Measurements from ENCODE around the gene ESPNL.
A peak's percentile ranks its signal among the peaks of the same experiment; 100 is the strongest.

Gene ESPNL

DNA sequence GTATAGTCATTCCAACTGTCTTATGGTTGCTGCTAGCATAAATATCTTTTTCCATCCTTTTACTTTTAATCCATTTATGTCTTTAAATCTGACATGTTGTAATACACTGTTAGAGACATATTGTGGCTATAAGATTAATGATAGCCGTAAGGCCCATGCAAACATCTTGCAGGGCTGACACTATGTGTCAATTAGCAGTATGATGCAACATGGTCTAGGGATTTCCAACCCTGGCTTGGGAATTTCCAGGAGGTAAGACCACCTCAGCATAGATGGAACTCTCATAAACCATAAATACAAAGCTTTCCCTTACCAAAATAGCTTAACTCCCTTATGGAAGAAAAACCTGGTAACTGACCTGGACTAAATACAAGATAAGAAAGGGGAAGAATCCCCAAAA is 22.8 kb upstream of the ESPNL start:
- H3K27ac ChIP-seq = no peak overlapping the region
- no peak for DNase-seq (ENCODE audit: low read depth, low spot score)

DNA sequence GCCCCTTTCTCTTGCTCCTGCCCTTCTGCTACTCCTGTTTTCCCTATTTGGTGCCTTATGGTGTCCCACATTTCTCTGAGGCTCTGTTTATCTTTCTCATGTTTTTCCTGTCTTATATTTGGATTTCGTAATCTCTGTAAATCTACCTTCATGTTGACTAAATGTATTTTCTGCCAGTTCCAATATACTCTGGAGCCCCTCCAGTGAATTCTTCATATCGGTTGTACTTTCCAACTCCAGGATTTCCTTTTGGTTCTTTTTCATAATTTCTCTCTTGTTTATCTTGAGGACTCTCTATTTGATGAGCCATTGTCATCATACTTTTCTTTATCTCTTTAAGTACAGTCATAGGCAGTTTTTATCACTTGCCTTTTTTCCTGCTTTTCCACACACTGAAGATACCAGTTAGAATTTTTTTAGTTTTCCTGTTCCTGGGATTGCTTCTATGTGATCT is 20.2 kb upstream of the ESPNL start:
- no peak for DNase-seq (ENCODE audit: low read depth, low spot score)
- H3K27ac ChIP-seq = no peak overlapping the region

DNA sequence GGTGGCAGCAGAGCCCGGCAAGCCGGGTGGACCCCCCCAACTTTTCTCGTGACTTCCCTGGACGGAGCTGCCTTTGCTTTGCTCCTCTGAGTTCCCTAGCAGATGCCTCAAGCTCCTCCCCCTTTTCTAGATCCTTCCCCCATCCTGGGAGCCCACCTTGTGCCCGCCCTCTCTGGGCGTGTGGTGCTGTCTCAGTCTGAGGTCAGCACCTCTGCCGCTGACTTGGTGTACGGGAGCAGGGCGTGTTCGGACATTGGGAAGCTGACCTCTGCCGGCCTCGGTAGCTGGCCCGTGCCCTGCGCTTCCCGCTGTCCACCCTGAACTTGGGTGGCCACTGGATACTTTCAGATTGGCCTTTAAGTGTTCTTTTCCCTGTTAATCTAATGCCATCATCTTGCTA is 19.6 kb upstream of the ESPNL start:
- no peak for DNase-seq (ENCODE audit: low read depth, low spot score)
- H3K27ac ChIP-seq = no peak overlapping the region

DNA sequence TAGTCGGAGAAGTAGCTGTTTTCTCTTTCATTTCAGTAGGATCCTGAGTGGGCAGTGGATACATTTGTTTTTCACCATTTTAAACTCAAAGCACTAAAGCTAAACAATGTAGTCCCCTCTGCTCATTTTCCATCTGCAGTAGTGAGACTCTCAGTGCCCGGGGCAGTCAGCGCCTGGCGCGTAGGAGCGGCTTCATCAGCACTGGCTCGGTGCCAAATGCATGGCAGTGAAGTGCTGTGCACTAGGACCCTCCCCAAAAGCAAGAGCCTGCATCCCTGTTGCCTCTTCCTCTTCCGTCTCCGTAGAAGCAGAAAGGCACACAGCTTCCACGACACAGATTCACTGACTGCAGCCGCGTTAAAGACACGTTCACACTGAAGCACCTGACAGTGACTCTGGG is 19.0 kb upstream of the ESPNL start:
- DNase-seq (ENCODE audit: low read depth, low spot score) = no peak
- H3K27ac ChIP-seq = no peak overlapping the region

DNA sequence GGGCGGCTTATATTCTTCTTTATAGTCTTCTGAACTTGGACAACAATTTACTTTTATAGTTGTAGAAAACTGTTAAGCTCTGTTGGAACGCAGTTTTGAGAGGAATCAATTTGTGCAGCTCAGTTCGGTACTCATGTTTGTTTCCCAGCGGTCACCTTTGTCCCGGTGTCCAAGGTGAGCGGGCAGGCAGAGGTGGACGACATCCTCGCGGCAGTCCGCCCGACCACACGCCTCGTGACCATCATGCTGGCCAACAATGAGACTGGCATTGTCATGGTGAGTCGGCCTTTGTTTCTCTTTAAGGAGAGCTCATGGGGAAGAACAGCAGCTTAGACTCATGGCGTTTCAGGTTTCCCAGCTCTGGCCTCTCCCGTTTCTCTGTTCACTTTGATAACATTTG is 18.6 kb upstream of the ESPNL start:
- DNase-seq (ENCODE audit: low read depth, low spot score) = no peak
- H3K27ac ChIP-seq = no peak overlapping the region

DNA sequence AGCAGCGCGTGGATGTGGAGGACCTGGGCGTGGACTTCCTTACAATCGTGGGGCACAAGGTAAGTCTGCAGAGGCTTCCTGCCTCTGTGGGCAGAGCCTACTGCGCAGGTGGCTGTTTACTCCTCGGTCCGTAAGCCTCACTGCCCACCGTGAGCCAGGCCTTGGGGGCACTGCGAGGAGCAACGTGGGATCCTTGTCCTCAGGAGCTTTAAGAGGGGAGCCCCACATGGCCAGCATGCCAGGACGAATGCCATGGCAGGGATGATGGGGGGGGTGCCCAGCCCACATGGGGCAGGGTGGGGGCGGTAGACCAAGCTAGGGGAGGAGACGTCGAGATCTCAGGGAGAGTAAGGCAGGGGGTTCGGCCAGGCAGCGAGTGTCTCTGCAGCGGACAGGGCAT is 18.0 kb upstream of the ESPNL start:
- DNase-seq (ENCODE audit: low read depth, low spot score) = no peak
- H3K27ac ChIP-seq = no peak overlapping the region

DNA sequence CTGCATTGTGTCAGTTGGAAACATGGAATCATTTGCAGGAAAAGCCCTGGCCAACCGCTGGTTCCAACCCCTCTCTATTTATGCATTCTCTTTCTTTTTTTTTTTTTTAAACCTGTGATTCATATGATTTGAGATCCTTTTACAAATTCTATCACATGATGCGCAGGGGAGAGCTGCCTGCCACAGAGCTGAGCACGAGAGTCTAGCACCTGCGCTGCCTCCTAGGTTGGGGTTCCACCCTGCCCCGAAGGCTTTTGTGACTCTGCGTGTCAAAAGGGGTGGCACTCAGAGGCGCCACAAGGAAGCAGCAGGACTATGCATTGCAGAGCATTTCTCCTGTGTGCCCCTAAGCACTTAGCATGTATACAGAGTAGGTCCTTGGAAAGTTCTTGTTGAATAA is 17.3 kb upstream of the ESPNL start:
- no peak overlapping the region for H3K27ac ChIP-seq
- no peak for DNase-seq (ENCODE audit: low read depth, low spot score)

DNA sequence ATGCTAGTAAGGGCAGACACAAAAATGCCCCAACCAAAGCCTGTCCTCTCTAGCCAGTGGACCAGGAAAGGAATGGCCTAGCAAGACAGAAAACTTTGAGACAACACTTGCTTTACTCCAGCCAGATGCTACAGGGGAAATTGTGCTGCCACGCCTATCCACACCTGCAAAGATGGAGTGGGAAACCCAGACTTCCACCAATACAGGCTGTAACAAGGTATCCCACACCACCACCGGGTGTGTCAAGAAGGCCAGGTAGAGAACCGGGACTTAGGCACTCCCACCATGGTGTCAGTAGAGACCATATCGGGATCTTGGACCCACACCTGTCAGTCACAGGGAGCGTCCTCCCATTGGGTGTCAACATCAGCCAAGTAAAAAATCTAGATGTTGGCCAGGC is 16.2 kb upstream of the ESPNL start:
- no peak for DNase-seq (ENCODE audit: low read depth, low spot score)
- no peak overlapping the region for H3K27ac ChIP-seq

DNA sequence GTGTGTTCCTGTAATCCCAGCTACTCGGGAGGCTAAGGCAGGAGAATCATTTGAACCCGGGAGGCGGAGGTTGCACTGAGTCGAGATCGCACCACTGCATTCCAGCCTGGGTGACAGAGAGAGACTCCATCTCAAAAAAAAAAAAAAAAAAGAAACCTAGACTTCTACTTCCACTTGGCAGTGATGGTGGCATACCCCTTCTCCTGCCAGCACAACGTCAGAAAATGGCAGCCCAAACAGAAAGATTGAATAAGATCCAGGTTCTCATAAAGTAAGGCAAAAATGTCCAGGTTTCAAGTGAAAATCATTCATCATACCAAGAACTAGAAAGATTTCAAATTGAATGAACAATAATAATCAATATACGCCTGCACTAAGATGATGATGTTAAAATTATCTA is 15.4 kb upstream of the ESPNL start:
- no peak for DNase-seq (ENCODE audit: low read depth, low spot score)
- H3K27ac ChIP-seq = no peak overlapping the region

DNA sequence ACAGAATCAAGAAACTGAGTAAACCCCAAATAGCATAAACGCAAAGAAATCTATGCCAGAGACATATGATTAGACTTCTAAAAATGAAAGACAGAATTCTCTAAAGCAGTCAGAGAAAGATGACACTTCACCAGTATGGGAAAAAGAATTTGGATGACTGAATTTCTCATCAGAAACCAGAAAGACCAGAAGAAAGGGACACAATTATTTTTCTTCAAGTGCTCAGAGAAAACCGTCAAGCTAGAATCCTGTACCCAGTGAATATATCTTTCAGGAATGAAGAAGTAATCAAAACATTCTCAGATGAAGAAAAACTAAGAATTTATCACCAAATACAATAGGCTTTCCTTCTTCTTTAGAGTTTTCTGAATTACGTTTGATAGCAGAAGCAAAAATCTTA is 14.2 kb upstream of the ESPNL start:
- no peak overlapping the region for H3K27ac ChIP-seq
- no peak for DNase-seq (ENCODE audit: low read depth, low spot score)

DNA sequence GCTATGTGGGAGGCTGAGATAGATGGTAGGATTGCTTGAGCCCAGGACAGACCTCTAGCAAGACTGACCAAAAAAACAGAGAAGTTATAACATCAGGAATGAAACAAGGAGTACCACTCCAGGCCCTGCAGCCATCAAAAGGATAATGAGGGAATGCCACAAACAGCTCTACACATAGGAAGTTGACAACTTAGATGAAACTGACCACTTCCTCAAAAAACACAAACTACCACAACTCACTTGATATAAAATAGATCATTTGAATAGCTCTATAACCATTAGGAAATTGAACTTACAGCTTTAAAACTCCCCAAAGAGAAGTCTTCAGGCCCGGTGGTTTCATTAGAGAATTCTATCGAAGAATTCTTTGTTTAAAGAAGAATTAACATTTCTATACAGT is 12.9 kb upstream of the ESPNL start:
- no peak overlapping the region for H3K27ac ChIP-seq
- no peak for DNase-seq (ENCODE audit: low read depth, low spot score)

DNA sequence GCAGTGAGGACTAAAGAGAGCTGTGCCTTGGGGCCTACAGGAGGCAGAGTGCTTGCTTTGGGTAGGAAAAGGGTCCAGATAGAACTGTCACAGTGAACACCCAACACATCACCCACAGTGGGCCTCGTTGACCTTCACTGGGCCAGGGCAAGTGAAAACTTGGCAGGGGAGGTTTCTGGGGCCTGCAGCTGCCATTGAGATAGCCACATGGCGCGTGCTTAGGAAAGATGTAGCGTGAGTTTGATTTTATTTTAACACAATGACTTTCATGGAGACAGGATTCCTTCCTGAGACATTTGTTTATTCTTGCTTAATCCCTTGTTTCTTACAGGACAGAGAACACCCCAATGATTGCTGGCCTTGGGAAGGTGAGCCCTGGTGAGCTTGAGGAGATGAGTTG is 9.3 kb upstream of the ESPNL start:
- no peak overlapping the region for H3K27ac ChIP-seq
- no peak for DNase-seq (ENCODE audit: low read depth, low spot score)

DNA sequence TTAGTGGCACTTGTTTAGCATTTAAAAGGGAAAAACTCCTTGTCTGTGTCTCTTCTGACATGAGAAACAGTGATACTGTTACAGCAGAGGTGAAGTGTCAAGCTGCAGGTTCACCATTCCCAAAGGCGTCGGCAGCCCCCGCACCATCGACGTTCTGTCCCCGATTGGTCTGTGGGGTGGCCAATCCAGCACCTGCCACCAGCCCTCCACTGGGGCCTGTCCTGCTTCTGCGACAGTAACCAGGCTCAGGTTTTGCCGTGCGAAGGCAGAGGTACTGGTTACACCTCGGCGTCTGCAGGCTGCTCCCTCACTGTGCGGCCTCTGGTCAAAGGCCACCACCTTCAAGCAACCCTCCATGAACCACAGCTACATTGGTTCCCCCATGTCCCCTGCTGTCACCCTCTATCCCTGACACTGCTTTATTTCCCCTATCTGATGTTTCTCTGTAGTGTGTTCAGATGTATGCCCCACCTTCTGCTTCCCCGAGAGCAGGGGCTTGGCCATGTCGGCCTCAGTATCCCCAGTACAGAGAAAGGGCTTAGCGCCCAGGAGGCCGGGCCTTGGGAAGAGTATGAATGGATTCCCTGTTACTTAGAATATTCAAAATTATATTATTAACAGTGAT is 8.6 kb upstream of the ESPNL start:
- no peak for DNase-seq (ENCODE audit: low read depth, low spot score)
- H3K27ac ChIP-seq = no peak overlapping the region

DNA sequence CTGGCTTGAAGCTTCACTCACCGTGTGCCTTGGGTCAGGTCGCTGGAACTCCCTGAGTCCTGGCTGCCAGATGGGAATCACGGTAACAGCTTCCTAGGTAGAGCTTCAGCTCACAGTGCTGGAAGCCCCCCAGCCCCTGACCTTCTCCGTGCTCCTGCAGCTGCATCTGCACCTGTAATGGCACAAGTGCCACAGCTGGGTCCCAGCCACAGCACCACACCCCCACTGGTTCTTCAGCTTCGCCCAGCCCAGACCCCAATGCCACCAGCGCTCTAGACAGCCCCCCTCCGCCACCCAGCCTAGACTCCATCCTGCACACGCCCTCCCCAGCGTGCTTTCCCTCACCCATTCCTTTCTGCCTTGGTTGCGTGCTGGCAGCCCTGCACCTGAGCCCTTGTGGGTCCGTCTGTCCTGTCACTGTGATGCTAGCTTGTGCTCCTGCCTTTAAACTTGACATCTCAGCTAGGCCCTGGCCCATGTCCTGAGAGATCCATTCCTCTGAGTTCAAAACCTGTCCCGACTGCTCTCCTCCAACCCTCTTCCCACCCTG is 7.6 kb upstream of the ESPNL start:
- no peak overlapping the region for H3K27ac ChIP-seq
- DNase-seq (ENCODE audit: low read depth, low spot score) = no peak

DNA sequence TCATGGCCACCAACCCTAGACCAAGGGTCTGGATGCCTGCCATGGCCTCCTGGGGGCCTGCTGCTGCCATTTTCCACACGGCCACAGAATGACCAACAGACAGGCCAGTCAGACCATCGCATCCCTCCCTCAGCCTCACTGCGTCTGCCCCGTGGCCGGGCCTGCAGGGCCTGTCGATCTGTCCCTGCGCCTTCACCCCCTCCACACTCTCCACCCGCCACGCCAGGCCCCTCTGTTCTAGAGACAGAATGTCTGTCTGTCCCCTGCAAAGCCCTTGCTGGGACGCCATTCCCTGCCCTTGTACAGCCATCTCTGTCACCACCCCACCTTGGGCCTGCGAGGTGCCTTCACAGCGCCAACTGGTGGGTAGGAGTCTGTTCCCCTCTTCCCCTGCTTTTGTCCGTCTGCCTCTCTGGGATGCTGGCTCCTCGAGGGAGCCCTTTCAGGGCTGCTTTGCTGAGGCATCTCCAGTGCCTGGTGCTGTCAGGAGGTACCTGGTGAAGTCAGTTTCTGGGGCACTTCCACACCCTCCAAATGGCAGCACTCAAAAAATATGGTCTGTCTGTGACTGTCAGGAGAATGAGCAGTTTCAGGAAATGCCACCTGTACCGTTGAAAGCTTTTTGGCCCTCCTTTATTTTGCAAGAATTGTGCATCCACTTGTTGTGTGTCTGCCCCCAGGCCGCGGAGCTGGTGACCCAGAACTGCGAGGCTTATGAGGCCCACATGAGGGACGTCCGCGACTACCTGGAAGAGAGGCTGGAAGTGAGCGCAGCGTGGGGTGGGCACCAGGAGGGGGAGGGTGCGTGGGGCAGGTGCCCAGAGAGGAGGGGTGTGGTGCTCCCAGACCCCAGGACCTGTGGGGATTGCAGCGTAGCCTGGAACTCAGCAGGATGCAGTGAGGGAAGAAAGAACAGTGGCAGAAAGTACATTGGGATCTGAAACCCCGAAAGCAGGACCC is 6.7 kb upstream of the ESPNL start:
- no peak overlapping the region for H3K27ac ChIP-seq
- no peak for DNase-seq (ENCODE audit: low read depth, low spot score)

DNA sequence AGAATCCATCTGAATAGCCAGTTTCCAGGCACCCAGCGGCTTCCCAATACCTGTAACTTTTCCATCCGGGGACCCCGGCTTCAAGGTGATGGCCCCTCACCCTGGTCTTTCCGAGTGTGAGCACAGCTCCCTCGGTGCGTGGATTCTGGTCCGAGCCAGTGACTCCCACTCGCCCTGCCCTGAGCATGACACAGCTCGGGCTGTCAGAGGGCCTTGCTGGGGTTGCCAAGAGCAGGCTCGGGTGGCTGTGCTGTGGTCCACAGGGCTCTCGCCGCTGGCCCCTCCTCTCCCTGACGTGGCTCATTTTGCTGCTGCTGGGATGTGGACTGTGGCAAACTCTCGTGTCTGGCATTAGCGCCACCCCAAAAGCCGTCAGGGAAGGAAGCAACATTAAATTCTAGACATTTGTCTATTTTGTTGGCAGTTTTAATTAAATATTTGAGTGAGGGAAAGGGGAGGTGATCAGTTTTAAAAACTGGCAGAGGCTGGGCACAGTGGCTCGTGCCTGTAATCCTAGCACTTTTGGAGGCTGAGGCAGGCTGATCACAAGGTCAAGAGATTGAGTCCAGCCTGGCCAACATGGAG is 5.6 kb upstream of the ESPNL start:
- no peak overlapping the region for H3K27ac ChIP-seq
- no peak for DNase-seq (ENCODE audit: low read depth, low spot score)

DNA sequence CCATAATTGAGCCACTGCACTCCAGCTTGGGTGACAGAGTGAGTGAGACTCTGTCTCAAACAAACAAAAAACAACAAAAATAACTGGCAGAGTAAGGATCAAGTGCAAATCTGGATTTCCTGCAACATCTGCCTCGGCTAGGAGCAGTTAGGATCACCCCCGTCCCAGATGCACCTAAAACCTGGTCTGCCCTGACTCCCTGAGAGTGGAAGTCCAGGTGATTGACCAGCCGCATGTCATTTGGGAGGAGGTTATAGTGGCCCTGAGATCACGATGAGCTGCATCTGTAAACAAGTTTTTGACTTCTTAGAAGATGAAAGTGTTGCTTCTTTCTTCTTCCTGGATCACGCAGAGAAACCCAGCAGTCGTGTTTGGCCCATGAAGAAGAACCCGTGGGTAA is 5.0 kb upstream of the ESPNL start:
- H3K27ac ChIP-seq = no peak overlapping the region
- no peak for DNase-seq (ENCODE audit: low read depth, low spot score)

DNA sequence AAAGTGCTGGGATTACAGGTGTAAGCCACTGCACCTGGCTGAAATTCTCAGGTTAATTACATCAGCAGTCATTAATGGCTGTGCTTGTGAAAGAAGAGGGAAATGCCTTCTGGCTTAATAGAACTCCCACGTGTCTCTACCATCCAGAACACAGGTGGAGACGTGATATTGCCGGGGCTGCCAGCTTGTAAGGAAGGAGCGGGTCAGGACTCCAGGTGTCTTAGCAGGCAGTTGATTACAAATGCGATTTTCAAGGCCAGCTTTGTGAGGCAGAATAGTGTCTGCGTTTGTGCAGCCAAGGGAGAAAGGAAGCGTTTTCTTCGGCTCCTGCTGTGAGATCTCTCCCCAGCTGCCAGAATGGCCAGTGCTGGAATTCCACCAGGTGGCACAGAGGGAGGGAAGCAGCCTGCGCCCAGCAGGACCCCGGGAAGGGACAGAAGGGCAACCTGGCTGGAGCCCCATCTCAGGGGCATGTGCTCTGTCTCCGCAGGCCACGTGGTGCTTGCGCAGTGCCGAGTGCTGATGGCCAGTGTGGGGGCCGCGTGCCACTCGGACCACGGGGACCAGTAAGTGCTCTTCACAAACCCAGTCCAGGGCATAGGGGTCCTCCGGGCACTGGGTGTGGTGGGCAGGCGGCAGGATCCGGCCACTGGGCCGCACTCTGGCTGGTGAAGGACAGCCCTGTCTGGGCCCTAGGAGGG is 3.7 kb upstream of the ESPNL start:
- peak overlapping the region; percentile 33 for H3K27ac ChIP-seq
- no peak for DNase-seq (ENCODE audit: low read depth, low spot score)

DNA sequence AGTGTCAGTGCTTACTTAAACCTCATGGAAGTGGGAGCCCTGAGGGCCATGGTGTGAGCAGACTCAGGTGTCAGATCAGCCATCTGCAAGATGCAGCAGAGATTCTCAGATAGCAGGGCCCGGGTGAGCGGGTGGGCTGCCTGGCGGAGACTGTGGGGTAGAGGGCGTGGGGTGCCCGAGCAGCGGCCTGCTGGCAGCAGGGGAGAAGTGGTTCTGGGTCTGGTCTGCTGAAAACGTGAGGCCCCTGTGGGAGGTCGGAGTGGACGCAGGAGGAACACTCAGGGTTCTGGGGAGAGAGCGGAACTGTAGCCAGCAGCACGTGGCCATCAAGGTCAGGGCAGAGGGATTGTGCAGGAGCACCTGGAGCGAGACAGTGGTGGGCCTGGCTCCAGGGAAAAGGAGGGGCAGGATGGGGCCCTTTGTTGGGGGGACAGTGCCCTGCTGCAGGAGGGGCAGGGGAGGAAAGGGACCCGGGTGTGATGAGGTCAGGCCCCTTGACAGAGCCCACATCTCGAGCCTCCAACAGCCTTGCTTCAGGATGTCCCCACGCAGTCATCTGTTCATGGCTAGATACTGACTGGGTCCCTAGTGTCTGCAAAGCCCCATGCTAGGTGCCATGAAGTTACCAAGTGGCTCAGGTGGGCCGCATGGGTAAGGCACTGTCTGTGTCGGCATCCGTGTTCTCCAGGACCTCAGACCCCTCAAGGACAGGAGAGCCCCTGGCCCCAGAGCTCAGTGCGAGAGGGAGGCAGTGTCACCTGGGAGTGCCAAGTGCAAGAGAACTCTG is 2.7 kb upstream of the ESPNL start:
- no peak for DNase-seq (ENCODE audit: low read depth, low spot score)
- no peak overlapping the region for H3K27ac ChIP-seq
